ENCODE data around the gene TRIM17.

- TF ChIP-seq CTCF (conservative IDR thresholded peaks at IDR 0.05) (no peak), EZH2 (IDR thresholded peaks at IDR 0.05; ENCODE audit: low read depth) (no peak)
Observed at GRCh38 chr1:228375578-228376261, 40.9 kb downstream of the TRIM17 start.
